ENCODE results near the gene CDCA4. TPM values are rescaled to one million over a fixed set of nuclear protein-coding genes. Genes with fewer than 3 reads are reported as not detected.

The CDCA4 gene
- total and polyA plus RNA-seq, 2 experiments from 2014 or later, result 34.5 to 47.7 TPM

- Histone ChIP-seq H3K4me1 (ENCODE audit: low read depth) (peaks cover 63% of the 10 kb centered on the region), H3K27ac (peak overlapping the region; percentile 24), H3K27me3 (no peaks in the 10 kb centered on the region), H3K36me3 (peaks cover 11% of the 10 kb centered on the region), H3K4me3 (no peak overlapping the region), H3K9me3 (ENCODE audit: low read depth) (no peaks in the 10 kb centered on the region)
- no peak for TF ChIP-seq CTCF (IDR thresholded peaks at IDR 0.05; ENCODE audit: low read depth, low read length)
- DNase-seq (ENCODE audit: low read depth in 1 of 2, low spot score in 1 of 2), result no peak
Measured at GRCh38 chr14:105014631-105015030, 6.3 kb downstream of the CDCA4 start.

- H3K36me3 ChIP-seq, result peaks cover 17% of the 10 kb centered on the region
- peak overlapping the region; percentile 18 for H3K27ac ChIP-seq
- TF ChIP-seq CTCF (IDR thresholded peaks at IDR 0.05; ENCODE audit: low read depth, low read length), result no peak
- H3K9me3 ChIP-seq (ENCODE audit: low read depth), result no peaks in the 10 kb centered on the region
- H3K27me3 ChIP-seq, result no peaks in the 10 kb centered on the region
- no peak overlapping the region for H3K4me3 ChIP-seq
- peaks cover 57% of the 10 kb centered on the region for H3K4me1 ChIP-seq (ENCODE audit: low read depth)
- no peak for DNase-seq (ENCODE audit: low read depth in 1 of 2, low spot score in 1 of 2)
Measured at GRCh38 chr14:105014032-105014431, 6.9 kb downstream of the CDCA4 start.

GRCh38 chr14:105013150-105013785, 7.6 kb downstream of the CDCA4 start:
- DNase-seq (ENCODE audit: low read depth in 1 of 2, low spot score in 1 of 2), result peak in 1 of 2 donors; percentile 42
- Histone ChIP-seq H3K27ac (peak overlapping the region; percentile 79), H3K9me3 (ENCODE audit: low read depth) (no peaks in the 10 kb centered on the region), H3K4me1 (ENCODE audit: low read depth) (peaks cover 55% of the 10 kb centered on the region), H3K36me3 (peaks cover 22% of the 10 kb centered on the region), H3K27me3 (no peaks in the 10 kb centered on the region), H3K4me3 (no peak overlapping the region)
- TF ChIP-seq CTCF (IDR thresholded peaks at IDR 0.05; ENCODE audit: low read depth, low read length), result no peak

GRCh38 chr14:105012171-105012985, 8.5 kb downstream of the CDCA4 start:
- Histone ChIP-seq H3K36me3 (peaks cover 27% of the 10 kb centered on the region), H3K27ac (peak overlapping the region; percentile 79), H3K4me3 (no peak overlapping the region), H3K27me3 (no peaks in the 10 kb centered on the region), H3K9me3 (ENCODE audit: low read depth) (no peaks in the 10 kb centered on the region), H3K4me1 (ENCODE audit: low read depth) (peaks cover 55% of the 10 kb centered on the region)
- TF ChIP-seq CTCF (IDR thresholded peaks at IDR 0.05; ENCODE audit: low read depth, low read length), result no peak
- DNase-seq (ENCODE audit: low read depth in 1 of 2, low spot score in 1 of 2), result no peak

- peaks cover 49% of the 10 kb centered on the region for H3K4me1 ChIP-seq (ENCODE audit: low read depth)
- H3K9me3 ChIP-seq (ENCODE audit: low read depth), result no peaks in the 10 kb centered on the region
- DNase-seq (ENCODE audit: low read depth in 1 of 2, low spot score in 1 of 2), result no peak
- no peak overlapping the region for H3K4me3 ChIP-seq
- H3K36me3 ChIP-seq, result peaks cover 28% of the 10 kb centered on the region
- no peak for TF ChIP-seq CTCF (IDR thresholded peaks at IDR 0.05; ENCODE audit: low read depth, low read length)
- no peaks in the 10 kb centered on the region for H3K27me3 ChIP-seq
- peak overlapping the region; percentile 79 for H3K27ac ChIP-seq
Measured at GRCh38 chr14:105011312-105011990, 9.4 kb downstream of the CDCA4 start.

All from cardiac muscle cell (in vitro differentiated cells and primary cell).